RPMI8226 (cell line): Measurements from ENCODE around the gene RALGPS2.

Experiments used
- DNase-seq: peaks from one replicate; pipeline ENCODE4 v3.0.0-alpha.2; 2015

Gene RALGPS2

DNA sequence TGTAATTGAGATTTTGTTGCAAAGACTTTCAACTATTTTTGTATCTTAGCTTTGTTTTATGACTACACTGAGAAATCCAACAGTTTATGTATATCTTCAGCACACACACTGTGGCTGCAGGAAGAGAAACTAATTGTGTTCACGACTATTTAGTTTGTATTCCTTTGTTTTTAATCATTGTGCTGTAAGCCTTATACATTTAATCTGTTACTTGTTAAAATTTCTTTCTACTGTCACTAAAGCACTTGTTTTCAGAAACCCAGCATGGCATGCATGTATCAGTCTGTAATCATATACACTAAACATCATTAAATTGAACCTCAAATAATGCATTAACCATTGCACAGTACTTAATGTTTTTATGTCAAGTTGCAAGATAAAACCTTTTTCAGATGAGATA, 145.2 kb downstream of the RALGPS2 start:
- DNase-seq = no peak

DNA sequence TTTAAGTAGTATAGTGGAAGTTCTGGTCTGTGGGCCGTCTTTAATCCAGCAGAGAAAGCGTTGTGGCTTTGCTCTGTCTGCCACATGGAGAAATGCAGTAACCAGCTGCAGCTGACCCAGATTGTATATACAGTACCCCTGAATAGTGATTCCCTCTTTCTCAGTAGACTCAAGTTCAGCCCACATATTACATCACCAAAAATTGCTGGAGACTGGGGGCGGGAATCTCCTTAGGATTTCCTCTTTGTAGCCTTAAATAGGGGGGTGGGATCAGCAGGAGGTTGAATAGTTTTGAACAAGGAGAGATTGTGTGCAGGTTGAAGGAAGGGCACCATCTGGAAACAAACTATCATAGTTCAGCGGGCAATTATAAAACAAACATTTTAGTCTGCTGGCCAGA, 145.9 kb downstream of the RALGPS2 start, which contains the start of gene ANGPTL1:
Gene ANGPTL1, minus strand, starts transcription at position 134 of the 400 bp plus-strand sequence. CDS start 5,301 bp downstream, outside the sequence.
- no peak for DNase-seq

DNA sequence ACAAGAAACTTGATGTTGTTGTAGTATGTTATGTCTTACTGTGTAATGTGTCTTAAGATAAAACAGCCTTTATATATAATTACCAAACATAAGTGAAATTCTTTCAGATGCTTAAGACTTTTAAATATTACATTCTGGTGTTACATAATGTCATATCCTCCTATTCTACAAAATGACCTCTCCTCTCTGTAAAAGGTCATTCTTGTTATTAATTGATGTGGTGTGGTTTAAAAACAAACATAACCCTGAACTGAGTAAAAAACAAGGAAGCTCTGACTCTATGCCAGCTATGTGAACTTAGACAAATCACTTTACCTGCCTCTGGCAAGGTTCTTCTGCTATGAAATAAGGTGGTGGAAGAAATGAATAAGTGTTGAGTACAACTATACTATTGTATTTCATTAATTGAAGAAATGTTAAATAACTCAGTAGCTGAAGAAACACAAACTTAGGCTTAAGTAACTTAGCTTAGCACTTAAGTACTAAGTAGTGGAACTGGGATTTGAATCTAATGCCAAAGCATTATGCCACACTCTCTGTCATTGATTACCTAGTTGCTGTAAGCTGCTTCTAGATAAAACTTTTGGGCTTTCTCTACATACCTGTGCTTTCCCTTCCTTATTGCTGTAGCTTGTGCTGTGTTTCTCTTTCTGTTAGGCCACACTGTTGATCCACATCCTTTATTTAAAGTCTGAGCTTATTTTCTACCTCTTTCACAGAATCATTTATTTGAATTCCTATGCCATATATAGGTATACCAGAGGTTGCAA, 146.7 kb downstream of the RALGPS2 start:
- no peak for DNase-seq

DNA sequence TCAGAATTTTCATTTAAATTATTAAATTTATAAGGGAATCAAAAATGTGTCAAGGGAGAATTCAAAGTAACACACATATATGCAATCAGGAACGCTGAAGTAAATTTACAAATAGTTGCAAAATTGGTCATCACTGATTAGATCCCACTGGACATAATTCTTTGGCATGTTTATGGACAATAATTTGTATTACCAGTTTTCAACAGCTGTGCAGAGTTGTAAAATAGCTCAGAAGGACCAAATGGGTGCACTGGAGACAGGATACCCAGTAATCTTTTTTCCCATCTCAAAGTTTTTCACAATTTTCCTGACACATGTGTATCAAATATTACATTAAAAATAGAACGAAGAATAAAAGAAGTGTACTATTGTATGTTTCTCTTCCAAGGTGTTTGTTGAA, 149.9 kb downstream of the RALGPS2 start:
- DNase-seq = no peak

DNA sequence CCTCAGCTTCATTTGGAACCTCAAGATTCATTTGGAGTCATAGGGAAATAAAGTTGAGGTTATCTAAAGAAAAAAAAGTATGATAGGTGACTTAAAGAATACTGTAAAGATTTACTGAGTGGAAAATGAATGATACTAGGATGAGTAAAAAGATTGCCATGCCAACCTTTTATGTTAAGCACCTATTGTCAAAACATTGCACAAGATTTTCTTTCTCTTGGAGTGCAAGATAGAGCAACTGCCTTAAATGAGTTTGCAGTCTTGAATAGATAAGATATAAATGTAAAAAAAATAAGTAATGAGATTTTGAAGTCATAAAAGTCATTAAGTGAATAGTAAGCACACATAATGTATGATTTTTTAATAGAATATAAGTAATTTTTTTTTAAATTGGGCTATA, 150.9 kb downstream of the RALGPS2 start:
- no peak for DNase-seq

DNA sequence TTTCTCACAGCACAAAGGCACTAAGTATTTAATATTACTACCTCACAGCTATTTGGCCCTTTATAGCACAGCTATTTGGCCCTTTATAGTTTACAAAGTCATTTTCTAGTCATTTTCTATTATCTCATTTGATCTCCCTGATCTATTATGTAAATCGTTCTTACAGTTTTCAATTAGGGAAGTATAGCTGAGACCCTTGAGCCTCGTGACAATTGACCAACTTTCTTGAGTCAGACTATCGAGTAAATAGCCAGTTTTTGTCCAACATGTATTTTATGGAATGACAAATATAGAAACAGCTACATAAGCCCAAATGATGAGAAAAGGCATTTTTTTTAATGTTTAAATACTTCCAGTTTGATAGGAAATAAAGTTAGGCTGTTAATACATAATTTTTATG, 152.9 kb downstream of the RALGPS2 start:
- DNase-seq = no peak

DNA sequence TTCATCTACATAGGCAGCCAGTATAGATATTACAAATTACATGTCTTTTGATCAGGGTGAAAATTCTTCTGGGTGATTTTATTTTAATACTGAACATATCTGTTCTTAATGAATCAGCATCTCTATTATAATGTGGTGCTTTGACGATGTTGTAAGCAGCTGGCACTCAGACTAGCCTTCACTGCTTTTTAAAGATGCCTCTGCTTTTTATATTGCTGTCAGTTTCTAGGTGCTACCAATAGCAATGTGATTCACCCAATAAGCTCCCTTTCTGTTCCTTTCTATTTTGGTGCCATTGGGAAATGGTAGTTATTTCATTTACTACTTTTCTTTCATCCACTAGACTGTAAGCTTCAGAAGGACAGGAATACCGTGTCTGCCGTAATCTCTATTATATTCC, 156.9 kb downstream of the RALGPS2 start:
- DNase-seq = no peak

DNA sequence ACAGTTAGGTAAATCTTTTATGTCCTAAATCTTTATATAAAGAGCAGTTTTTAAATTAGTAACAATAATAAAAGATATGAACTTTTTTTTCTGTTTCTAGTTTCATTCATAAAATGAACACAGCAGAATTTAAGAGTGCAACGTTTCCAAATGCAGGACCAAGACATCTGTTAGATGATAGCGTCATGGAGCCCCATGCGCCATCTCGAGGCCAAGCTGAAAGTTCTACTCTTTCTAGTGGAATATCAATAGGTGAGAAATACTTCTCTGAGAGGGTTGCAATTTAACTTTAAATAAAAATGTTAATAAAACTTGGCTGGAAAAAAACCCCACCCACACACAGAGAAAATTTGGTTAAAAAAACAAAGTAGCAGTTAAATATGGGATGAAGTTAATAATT, 160.8 kb downstream of the RALGPS2 start:
- no peak for DNase-seq

DNA sequence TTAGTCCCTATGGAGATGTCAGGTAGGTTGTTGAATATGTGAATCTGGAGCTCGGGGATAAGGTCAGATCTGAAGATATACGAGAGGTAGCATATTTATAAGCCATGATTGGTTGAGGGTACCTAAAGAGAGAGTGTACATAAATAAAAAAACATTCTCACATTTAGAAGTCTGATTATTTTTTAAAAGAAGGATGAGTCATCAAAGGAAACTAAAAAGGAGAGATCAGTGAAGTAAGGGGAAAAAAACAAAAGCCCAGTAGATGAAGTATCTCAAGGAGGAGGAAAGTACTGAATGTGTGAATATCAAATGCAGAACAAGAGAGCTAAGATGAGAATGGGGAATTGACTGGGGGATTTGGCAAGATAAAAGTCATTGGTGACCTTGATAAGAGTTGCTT, 161.5 kb downstream of the RALGPS2 start:
- no peak for DNase-seq

DNA sequence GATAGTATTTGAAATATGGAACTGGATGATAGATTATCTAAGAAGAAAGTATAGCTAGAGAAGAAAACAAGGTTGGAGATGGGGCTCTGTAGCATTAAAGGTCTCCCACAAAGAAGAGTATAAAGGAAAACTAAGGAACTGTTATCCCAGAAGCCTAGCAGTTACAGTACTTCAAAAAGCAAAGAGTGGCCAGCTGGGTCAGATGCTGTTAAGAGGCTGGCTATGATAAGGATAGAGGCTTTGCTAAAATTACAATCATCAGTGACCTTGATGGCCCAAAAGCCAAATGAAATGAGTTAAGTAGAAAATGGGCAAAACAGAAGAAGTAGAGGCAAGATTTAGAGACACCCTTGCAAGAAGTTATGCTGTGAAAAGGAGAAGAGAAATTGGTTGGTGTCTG, 170.9 kb downstream of the RALGPS2 start:
- DNase-seq = no peak

DNA sequence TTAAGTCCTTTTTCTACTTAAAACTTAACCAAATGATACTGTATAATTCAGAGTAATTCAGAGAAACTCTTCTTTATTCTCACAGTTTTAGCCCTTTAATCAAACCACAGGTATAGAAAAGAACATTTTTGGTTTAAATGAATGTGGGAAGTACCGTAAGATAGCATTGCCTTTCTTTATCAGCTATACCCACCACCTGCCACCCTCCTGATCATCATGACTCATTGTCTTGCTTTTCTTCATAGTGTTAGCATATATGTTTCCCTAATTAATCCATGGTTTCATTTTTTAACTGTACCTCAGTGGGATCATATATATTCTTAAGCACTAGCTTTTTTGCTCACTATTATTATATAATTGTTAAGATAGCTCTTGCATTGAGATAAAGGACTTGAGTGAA, 173.4 kb downstream of the RALGPS2 start:
- DNase-seq = no peak

DNA sequence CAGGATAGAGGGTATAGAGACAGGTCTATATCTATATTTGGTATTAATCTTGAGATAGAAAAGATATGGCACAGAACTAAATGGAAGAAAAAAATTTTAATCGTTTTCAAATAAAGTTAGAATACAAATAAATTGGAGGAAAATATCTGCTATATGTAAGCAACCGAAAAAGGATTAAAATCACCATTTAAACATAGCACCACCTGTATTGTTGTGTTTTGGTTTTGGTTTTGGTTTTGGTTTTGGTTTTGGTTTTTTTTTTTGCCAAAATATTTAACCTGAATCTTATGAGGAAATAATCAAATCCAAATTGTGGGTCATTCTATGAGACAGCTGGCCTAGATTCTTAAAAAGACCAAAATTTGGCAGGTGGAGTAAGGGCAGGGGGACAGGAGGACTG, 174.4 kb downstream of the RALGPS2 start:
- DNase-seq = no peak

DNA sequence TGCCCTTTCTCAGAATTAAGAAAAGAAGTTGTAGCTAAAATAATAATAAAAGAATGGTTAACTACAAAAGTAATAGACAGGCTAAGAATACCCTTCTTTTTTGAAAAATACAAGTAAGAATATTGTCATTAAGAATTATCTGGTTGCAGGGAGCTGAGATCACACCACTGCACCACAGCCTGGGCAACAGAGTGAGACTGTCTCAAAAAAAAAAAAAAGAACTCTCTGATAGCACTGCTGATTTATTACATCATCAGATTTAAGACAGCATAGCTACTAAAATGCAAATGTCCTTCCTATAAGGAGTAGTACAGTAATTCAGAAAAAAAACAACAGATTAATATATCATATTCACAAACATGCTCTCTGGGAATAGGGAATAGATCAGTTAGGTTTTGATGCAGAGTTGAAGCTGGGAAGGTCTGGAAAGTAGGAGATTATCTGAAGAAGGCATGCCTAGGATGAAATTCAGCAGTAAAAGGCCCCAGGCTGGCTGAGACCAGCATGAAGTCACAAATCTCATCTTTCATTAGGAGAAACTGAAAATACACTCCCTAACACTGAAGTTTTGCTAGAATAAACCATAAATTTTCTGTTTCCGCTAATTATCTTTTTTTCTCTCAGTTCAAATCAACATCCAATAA, 176.6 kb downstream of the RALGPS2 start:
- DNase-seq = no peak

DNA sequence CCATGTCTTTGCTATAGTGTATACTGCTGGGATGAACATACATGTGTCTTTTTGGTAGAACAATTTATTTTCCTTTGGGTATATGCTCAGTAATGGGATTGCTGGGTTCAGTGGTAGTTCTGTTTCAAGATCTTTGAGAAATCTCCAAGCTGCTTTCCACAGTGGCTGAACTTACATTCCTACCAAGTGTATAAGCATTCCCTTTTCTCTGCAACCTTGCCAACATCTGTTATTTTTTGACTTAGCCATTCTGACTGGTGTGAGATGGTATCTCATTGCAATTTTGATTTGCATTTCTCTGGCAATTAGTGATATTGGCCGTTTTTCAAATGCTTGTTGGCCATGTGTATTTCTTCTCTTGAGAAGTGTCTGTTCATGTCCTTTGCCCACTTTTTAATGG, 183.3 kb downstream of the RALGPS2 start:
- no peak for DNase-seq

DNA sequence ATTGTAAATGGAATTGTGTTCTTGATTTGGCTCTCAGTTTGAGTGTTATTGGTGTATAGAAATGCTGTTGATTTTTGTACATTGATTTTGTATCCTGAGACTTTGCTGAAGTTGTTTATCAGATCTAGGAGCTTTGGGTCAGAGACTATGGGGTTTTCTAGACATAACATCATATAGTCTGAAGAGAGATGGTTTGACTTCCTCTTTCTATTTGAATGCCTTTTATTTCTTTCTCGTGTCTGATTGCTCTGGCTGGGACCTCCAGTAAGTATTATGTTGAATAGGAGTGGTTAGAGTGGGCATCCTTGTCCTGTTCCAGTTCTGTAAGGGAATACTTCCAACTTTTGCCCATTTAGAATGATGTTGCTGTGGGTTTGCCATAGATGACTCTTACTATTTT, 185.0 kb downstream of the RALGPS2 start:
- DNase-seq = no peak

DNA sequence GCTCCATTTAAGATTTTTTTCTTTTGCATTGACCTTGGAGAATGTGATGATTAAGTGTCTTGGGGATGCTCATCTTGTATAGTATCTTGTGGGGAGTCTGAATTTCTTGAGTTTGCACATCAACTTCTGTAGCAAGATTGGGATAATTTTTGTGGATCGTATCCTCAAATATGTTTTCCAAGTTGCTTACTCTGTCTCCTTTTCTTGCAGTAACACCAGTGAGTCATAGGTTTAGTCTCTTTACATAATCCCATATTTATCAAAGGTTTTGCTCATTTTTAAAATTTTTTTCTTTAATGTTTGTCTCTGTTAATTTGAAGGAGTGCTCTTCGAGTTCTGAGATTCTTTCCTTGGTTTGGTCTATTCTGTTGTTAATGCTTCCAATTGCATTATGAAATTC, 187.6 kb downstream of the RALGPS2 start:
- DNase-seq = no peak

DNA sequence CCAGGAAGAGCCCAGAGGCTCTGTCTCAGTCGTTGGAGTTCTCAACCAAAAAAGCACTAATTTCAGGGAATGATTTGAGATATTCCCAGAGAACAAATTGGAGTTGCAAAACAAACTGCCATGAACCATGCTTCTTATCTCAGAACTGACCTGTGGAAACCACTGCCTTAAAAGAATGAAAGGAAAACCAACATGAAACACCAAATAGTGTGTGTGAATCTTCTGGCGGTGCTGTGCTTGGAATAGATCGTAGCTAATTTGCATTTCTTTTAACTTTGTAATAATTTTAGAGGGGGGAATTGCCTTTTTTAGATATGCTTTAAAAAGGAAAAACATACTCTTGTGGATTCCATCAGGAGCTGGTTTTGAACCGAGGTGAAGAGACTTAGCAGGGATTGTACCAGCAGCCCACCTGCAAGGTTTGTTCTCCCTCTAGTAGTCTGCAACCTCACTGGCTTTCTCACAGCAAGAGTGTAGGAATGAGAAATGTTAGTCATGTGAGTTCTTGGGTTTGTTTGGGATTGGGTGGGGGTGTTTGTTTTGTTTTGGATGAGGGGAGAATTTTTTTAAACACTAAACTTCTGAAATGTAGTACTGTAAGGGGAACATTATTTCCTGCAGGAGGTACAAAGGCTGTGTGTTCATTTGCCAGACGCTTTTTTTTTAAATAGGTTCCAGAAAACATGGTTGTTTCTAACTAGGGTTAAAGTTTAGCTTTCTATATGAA, 191.6 kb downstream of the RALGPS2 start:
- no peak for DNase-seq

DNA sequence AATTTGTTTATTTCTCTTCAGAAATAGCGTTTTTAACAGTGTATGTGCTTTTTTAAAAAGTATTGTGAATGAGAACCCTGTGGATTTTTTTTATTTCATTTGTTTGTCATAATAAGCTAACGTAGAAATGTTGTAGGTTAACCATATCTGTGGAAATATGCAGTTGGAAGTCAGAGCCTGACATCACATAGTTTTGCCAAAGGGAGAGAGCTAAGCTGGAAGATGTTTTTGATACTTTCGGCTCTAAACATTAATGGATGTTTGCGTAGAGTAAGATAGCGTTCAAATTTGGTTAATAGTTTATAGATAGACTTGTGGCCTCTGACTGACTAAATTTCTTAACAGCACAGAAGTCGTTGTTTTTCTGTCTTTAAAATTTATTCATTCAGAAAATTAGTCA, 193.3 kb downstream of the RALGPS2 start:
- no peak for DNase-seq

DNA sequence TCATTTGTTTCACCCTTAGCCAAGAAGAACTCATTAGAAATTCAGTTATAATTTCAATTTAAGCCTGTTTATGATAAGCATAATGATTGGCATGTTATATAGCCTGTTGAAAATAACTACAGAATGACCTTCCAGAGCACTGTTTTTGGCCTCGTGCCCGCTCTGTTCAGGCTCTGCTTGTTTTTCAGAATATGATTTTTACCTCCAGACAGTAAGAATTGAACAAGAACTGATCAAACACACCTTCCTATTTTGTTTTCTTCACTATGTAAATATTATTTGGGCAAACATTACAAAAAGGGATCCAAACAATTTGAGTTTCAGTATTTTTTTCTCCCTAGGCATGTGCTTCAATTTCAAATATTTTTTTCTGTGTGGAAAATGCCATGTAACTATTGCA, 193.9 kb downstream of the RALGPS2 start:
- DNase-seq = no peak

DNA sequence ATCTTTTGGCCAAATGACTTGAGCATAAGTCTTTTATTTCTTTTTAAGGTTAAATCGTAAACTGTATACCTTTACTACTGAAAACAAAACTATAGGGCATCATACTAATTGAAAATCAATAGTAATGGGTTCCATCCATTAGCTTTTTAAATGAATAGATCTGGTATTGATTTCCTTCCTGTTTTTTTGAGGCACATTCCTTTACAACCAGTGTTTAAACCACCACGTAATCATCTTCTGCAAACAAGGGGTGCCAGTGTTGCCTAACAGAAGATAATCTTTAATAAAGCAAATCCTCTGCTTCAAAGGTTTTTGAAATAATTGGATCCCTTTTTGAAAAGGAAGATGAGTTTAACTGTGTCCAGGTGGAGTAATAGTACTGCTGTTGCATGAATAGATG, 194.5 kb downstream of the RALGPS2 start:
- DNase-seq = no peak

DNA sequence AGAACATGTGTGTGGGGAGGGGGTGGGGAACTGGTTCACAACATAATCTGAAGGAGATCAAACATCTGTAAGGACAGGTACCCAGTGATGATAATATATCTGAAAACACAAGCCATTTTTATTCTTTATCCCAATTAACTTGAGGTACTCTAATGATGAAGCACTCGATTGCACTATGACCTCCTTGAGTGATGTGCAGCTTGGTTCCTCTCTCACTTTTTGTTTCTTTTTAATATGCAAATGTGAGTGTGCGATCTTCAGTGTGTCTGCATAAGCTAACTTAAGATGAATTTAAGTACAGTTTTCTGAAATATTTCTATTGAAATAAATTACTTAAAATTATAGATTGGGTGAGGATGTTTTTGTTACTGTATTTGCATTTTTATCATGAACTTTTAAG, 196.5 kb downstream of the RALGPS2 start:
- DNase-seq = no peak

DNA sequence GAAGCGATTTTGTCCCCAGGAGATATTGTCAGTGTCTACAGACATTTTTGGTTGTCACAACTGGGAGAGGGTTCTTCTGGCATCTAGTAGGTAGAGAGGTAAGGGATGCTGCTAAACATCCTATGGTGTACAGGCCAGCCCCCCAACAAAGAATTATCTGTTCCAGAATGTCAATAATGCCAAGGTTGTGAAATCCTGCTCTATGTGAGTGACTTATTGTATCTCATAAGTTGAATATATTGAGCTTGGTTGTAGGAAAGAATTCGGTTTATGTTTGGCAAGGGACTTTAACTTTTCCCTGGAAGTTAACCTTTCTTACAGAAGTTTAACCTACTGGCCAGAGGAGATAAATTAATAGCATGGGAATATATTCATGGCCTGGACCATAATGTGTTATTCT, 198.5 kb downstream of the RALGPS2 start:
- DNase-seq = no peak

DNA sequence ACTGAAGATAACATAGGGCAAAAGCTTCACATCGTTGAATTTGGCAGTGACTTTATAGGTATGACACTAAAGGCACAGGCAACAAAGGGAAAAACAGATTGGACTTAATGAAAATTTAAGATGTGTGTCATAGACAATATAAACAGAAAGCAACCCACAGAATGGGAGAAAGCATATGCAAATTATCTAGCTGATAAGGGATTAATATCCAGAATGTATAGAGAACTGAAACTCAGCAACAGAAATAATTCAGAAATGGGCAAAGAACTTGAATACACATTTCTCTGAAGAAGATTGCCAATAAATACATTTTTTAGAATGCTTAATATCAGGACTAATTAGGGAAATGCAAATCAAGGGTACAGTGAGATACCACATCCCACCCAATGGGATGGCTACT, 201.0 kb downstream of the RALGPS2 start:
- no peak for DNase-seq

DNA sequence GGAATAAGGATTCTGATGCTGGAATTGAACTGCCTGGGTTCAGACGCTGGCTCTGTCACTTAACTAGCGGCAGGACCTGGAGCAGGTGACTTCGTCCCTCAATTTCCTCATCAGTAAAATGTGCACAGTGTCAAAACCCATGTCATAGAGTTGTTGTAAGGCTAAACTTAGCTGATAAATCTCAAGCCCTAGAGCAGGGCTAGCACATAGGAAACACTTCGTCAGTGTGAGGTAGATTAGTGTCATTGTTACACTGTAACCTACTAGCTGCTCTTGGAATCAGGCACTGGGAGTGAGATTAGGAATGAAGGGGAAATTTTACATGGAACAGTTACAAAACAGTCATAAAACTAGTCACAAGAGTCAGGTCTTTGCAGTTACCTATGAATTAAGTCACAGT, 202.0 kb downstream of the RALGPS2 start:
- DNase-seq = no peak
